ENCODE measurements around the gene RIOK1.
"Not testable (repeated sequence)": the region's sequence is repeated elsewhere in the genome, so short reads cannot be mapped to it uniquely, and the experiment has no call there.

RIOK1 gene

GRCh38 chr6:7350591-7350990 lies 39.0 kb upstream of the RIOK1 start:
- H3K27ac ChIP-seq (ENCODE audit: poor library complexity, severe bottlenecking); H3K9me3 ChIP-seq (ENCODE audit: severe bottlenecking); H3K4me1 ChIP-seq (ENCODE audit: insufficient read depth, poor library complexity, severe bottlenecking); ATAC-seq (ENCODE audit: low read depth); H3K27me3 ChIP-seq (ENCODE audit: insufficient read depth, poor library complexity, severe bottlenecking); H3K36me3 ChIP-seq (ENCODE audit: low read depth); DNase-seq (ENCODE audit: low spot score); H3K4me3 ChIP-seq (ENCODE audit: severe bottlenecking): not testable (repeated sequence)

- not testable (repeated sequence) for H3K27me3 ChIP-seq (ENCODE audit: insufficient read depth, poor library complexity, severe bottlenecking); H3K36me3 ChIP-seq (ENCODE audit: low read depth); H3K4me3 ChIP-seq (ENCODE audit: severe bottlenecking); H3K4me1 ChIP-seq (ENCODE audit: insufficient read depth, poor library complexity, severe bottlenecking); ATAC-seq (ENCODE audit: low read depth); H3K9me3 ChIP-seq (ENCODE audit: severe bottlenecking); DNase-seq (ENCODE audit: low spot score); H3K27ac ChIP-seq (ENCODE audit: poor library complexity, severe bottlenecking)
Measured at GRCh38 chr6:7351916-7352315, 37.7 kb upstream of the RIOK1 start.

- no peaks in the 10 kb centered on the region for H3K9me3 ChIP-seq (ENCODE audit: severe bottlenecking)
- H3K4me3 ChIP-seq (ENCODE audit: severe bottlenecking): no peak overlapping the region
- TF ChIP-seq CTCF (IDR thresholded peaks at IDR 0.05; ENCODE audit: poor library complexity, severe bottlenecking): no peak
- H3K4me1 ChIP-seq (ENCODE audit: insufficient read depth, poor library complexity, severe bottlenecking): no peaks in the 10 kb centered on the region
- no peak for DNase-seq (ENCODE audit: low spot score)
- H3K36me3 ChIP-seq (ENCODE audit: low read depth): no peaks in the 10 kb centered on the region
- ATAC-seq (ENCODE audit: low read depth): no peak
- H3K27me3 ChIP-seq (ENCODE audit: insufficient read depth, poor library complexity, severe bottlenecking): no peaks in the 10 kb centered on the region
- H3K27ac ChIP-seq (ENCODE audit: poor library complexity, severe bottlenecking): no peak overlapping the region
Measured at GRCh38 chr6:7367408-7367807, 22.2 kb upstream of the RIOK1 start.

GRCh38 chr6:7373739-7374138 lies 15.9 kb upstream of the RIOK1 start:
- Histone ChIP-seq H3K4me3 (ENCODE audit: severe bottlenecking) (no peak overlapping the region), H3K27ac (ENCODE audit: poor library complexity, severe bottlenecking) (no peak overlapping the region), H3K27me3 (ENCODE audit: insufficient read depth, poor library complexity, severe bottlenecking) (no peaks in the 10 kb centered on the region), H3K4me1 (ENCODE audit: insufficient read depth, poor library complexity, severe bottlenecking) (no peaks in the 10 kb centered on the region), H3K36me3 (ENCODE audit: low read depth) (no peaks in the 10 kb centered on the region), H3K9me3 (ENCODE audit: severe bottlenecking) (no peaks in the 10 kb centered on the region)
- ATAC-seq (ENCODE audit: low read depth) (no peak), DNase-seq (ENCODE audit: low spot score) (no peak)
- TF ChIP-seq CTCF (IDR thresholded peaks at IDR 0.05; ENCODE audit: poor library complexity, severe bottlenecking): no peak

GRCh38 chr6:7377961-7378360 lies 11.6 kb upstream of the RIOK1 start:
- no peaks in the 10 kb centered on the region for H3K9me3 ChIP-seq (ENCODE audit: severe bottlenecking)
- H3K4me1 ChIP-seq (ENCODE audit: insufficient read depth, poor library complexity, severe bottlenecking): no peaks in the 10 kb centered on the region
- H3K27ac ChIP-seq (ENCODE audit: poor library complexity, severe bottlenecking): no peak overlapping the region
- no peak for TF ChIP-seq CTCF (IDR thresholded peaks at IDR 0.05; ENCODE audit: poor library complexity, severe bottlenecking)
- ATAC-seq (ENCODE audit: low read depth) (no peak), DNase-seq (ENCODE audit: low spot score) (no peak)
- H3K4me3 ChIP-seq (ENCODE audit: severe bottlenecking): no peak overlapping the region
- H3K36me3 ChIP-seq (ENCODE audit: low read depth): no peaks in the 10 kb centered on the region
- H3K27me3 ChIP-seq (ENCODE audit: insufficient read depth, poor library complexity, severe bottlenecking): no peaks in the 10 kb centered on the region

- H3K9me3 ChIP-seq (ENCODE audit: severe bottlenecking): peaks cover 3% of the 10 kb centered on the region
- TF ChIP-seq CTCF (IDR thresholded peaks at IDR 0.05; ENCODE audit: poor library complexity, severe bottlenecking): no peak
- H3K27me3 ChIP-seq (ENCODE audit: insufficient read depth, poor library complexity, severe bottlenecking): no peaks in the 10 kb centered on the region
- H3K27ac ChIP-seq (ENCODE audit: poor library complexity, severe bottlenecking): no peak overlapping the region
- no peak overlapping the region for H3K4me3 ChIP-seq (ENCODE audit: severe bottlenecking)
- DNase-seq (ENCODE audit: low spot score) (no peak), ATAC-seq (ENCODE audit: low read depth) (no peak)
- no peaks in the 10 kb centered on the region for H3K36me3 ChIP-seq (ENCODE audit: low read depth)
- no peaks in the 10 kb centered on the region for H3K4me1 ChIP-seq (ENCODE audit: insufficient read depth, poor library complexity, severe bottlenecking)
Measured at GRCh38 chr6:7378740-7379139, 10.9 kb upstream of the RIOK1 start.

Data from RWPE2 (cell line).